T-helper 17 cell (primary cell): ENCODE results near the gene ACVR1B. TPM values are rescaled to one million over a fixed set of nuclear protein-coding genes. Genes with fewer than 3 reads are reported as not detected.

Experiments
- ATAC-seq: fragments of 150-1000 bp; cut with Tn5 transposase; 2 replicates; pipeline ENCODE4 v1.10.0; 2021; ENCODE audit warnings: mild to moderate bottlenecking, moderate library complexity
- DNase-seq, 3 donors: peaks; one replicate each; pipeline versions ENCODE4 v3.0.0 to v3.0.0-alpha.2; 2020 to 2021
- H3K9me3 ChIP-seq: one replicate; pipeline ENCODE4 v1.7.0; 2013; ENCODE audit warnings: low read length, mild to moderate bottlenecking; ENCODE audit not compliant: control insufficient read depth, poor library complexity, severe bottlenecking
- H3K27ac Mint-ChIP-seq: one replicate; pipeline ENCODE4 v1.8.0; 2022; ENCODE audit warnings: mild to moderate bottlenecking, moderate library complexity, mixed read lengths
- H3K27me3 Mint-ChIP-seq: one replicate; pipeline ENCODE4 v1.8.0; 2022; ENCODE audit warnings: mixed read lengths
- H3K36me3 Mint-ChIP-seq: one replicate; pipeline ENCODE4 v1.8.0; 2022; ENCODE audit warnings: low read depth, mixed read lengths
- H3K4me1 Mint-ChIP-seq: one replicate; pipeline ENCODE4 v1.8.0; 2022; ENCODE audit warnings: mild to moderate bottlenecking, mixed read lengths
- H3K4me3 Mint-ChIP-seq: one replicate; pipeline ENCODE4 v1.8.0; 2022; ENCODE audit warnings: mild to moderate bottlenecking, moderate library complexity, mixed read lengths
- total RNA-seq, 4 donors: library from RNA in 2 of 4; stranded (reverse) in 2 of 4; gene quantifications; one replicate each; pipeline ENCODE4 v1.2.3 and lab custom pipeline; 2022 to 2026

The ACVR1B gene
- total RNA-seq, 2 donors from 2014 or later = 6.5 to 8.7 TPM

GRCh38 chr12:51911788-51912711 lies 39.4 kb upstream of the ACVR1B start:
- peaks cover 42% of the 10 kb centered on the region for H3K27me3 Mint-ChIP-seq
- DNase-seq = no peak
- H3K4me1 Mint-ChIP-seq = no peaks in the 10 kb centered on the region
- H3K9me3 ChIP-seq = no peaks in the 10 kb centered on the region
- H3K27ac Mint-ChIP-seq = no peak overlapping the region
- ATAC-seq = no peak
- peaks cover 4% of the 10 kb centered on the region for H3K36me3 Mint-ChIP-seq
- H3K4me3 Mint-ChIP-seq = no peak overlapping the region

GRCh38 chr12:51913071-51914033 lies 38.1 kb upstream of the ACVR1B start:
- Mint-ChIP-seq H3K27ac (peak overlapping the region; percentile 69), H3K36me3 (no peaks in the 10 kb centered on the region), H3K27me3 (peaks cover 35% of the 10 kb centered on the region), H3K4me3 (no peak overlapping the region), H3K4me1 (no peaks in the 10 kb centered on the region)
- no peak for ATAC-seq
- DNase-seq = no peak
- no peaks in the 10 kb centered on the region for H3K9me3 ChIP-seq

GRCh38 chr12:51914034-51914923 lies 37.2 kb upstream of the ACVR1B start:
- Mint-ChIP-seq H3K4me1 (no peaks in the 10 kb centered on the region), H3K27ac (peak overlapping the region; percentile 69)

GRCh38 chr12:51915003-51915625 lies 36.4 kb upstream of the ACVR1B start:
- Mint-ChIP-seq H3K27me3 (peaks cover 18% of the 10 kb centered on the region), H3K27ac (no peak overlapping the region), H3K4me1 (no peaks in the 10 kb centered on the region), H3K36me3 (no peaks in the 10 kb centered on the region), H3K4me3 (no peak overlapping the region)
- DNase-seq = no peak
- ATAC-seq = no peak
- H3K9me3 ChIP-seq = no peaks in the 10 kb centered on the region

More at GRCh38 chr12:51914034-51914923, 37.2 kb upstream of the ACVR1B start:
- ATAC-seq = no peak
- Mint-ChIP-seq H3K36me3 (no peaks in the 10 kb centered on the region), H3K4me3 (no peak overlapping the region), H3K27me3 (peaks cover 26% of the 10 kb centered on the region)
- no peaks in the 10 kb centered on the region for H3K9me3 ChIP-seq
- DNase-seq = no peak

GRCh38 chr12:51915951-51916350 lies 35.5 kb upstream of the ACVR1B start:
- Mint-ChIP-seq H3K36me3 (peaks cover 2% of the 10 kb centered on the region), H3K4me1 (peaks cover 2% of the 10 kb centered on the region), H3K27me3 (peaks cover 17% of the 10 kb centered on the region), H3K4me3 (no peak overlapping the region), H3K27ac (no peak overlapping the region)
- DNase-seq = no peak
- no peaks in the 10 kb centered on the region for H3K9me3 ChIP-seq
- ATAC-seq = no peak

GRCh38 chr12:51917041-51917590 lies 34.4 kb upstream of the ACVR1B start:
- H3K36me3 Mint-ChIP-seq = peaks cover 2% of the 10 kb centered on the region
- ATAC-seq = no peak
- H3K4me3 Mint-ChIP-seq = no peak overlapping the region
- no peak for DNase-seq
- peaks cover 16% of the 10 kb centered on the region for H3K27me3 Mint-ChIP-seq
- no peak overlapping the region for H3K27ac Mint-ChIP-seq
- H3K4me1 Mint-ChIP-seq = peaks cover 2% of the 10 kb centered on the region
- H3K9me3 ChIP-seq = no peaks in the 10 kb centered on the region

GRCh38 chr12:51917746-51918453 lies 33.6 kb upstream of the ACVR1B start:
- no peak overlapping the region for H3K27ac Mint-ChIP-seq
- no peaks in the 10 kb centered on the region for H3K9me3 ChIP-seq
- peaks cover 2% of the 10 kb centered on the region for H3K4me1 Mint-ChIP-seq
- ATAC-seq (no peak), DNase-seq (no peak)
- no peak overlapping the region for H3K4me3 Mint-ChIP-seq
- H3K27me3 Mint-ChIP-seq = peaks cover 12% of the 10 kb centered on the region
- H3K36me3 Mint-ChIP-seq = peaks cover 2% of the 10 kb centered on the region

GRCh38 chr12:51920046-51920445 lies 31.5 kb upstream of the ACVR1B start:
- Mint-ChIP-seq H3K4me3 (no peak overlapping the region), H3K36me3 (peaks cover 2% of the 10 kb centered on the region), H3K27ac (peak overlapping the region; percentile 57), H3K4me1 (peaks cover 8% of the 10 kb centered on the region), H3K27me3 (peaks cover 5% of the 10 kb centered on the region)
- H3K9me3 ChIP-seq = no peaks in the 10 kb centered on the region
- ATAC-seq = no peak
- no peak for DNase-seq

- Mint-ChIP-seq H3K36me3 (peaks cover 2% of the 10 kb centered on the region), H3K4me1 (peaks cover 10% of the 10 kb centered on the region), H3K27me3 (no peaks in the 10 kb centered on the region), H3K27ac (no peak overlapping the region), H3K4me3 (no peak overlapping the region)
- ATAC-seq (no peak), DNase-seq (no peak)
- H3K9me3 ChIP-seq = no peaks in the 10 kb centered on the region
These were observed 30.3 kb upstream of the ACVR1B start for GRCh38 chr12:51921017-51921725.

GRCh38 chr12:51922146-51922545 lies 29.4 kb upstream of the ACVR1B start:
- DNase-seq (no peak), ATAC-seq (no peak)
- no peaks in the 10 kb centered on the region for H3K27me3 Mint-ChIP-seq
- peaks cover 2% of the 10 kb centered on the region for H3K36me3 Mint-ChIP-seq
- H3K9me3 ChIP-seq = no peaks in the 10 kb centered on the region
- no peak overlapping the region for H3K4me3 Mint-ChIP-seq
- peak overlapping the region; percentile 37 for H3K27ac Mint-ChIP-seq
- H3K4me1 Mint-ChIP-seq = peaks cover 12% of the 10 kb centered on the region
